ENCODE measurements around the gene EFS.

DNA sequence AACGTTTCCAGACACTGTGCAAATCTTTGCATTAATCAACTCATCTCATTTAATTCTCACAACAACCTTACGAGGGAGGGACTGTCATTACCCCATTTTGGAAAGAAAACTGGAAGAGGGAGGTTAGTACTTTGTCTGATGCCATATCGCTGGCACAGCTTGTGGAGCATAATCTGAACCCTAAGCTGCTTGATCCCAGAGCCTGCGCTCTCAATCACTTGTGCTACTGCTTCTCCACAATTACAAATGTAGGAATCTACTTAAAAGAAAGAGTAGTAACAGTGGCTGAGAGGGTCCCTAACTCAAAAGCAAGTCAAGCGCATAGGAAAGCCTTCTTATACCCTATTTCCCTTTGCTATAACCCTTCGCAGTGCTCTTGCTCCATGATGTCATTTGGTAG is 3.2 kb downstream of the EFS start:
- TF ChIP-seq POLR2AphosphoS5 (IDR thresholded peaks at IDR 0.05; ENCODE audit: low read depth, low read length) (no peak), TAF1 (IDR thresholded peaks at IDR 0.05; ENCODE audit: borderline replicate concordance, insufficient read depth, low read length) (no peak), SIN3A (IDR thresholded peaks at IDR 0.05; ENCODE audit: borderline replicate concordance, insufficient read depth, low read length) (no peak), FOXP2 (optimal IDR thresholded peaks at IDR 0.05; ENCODE audit: borderline replicate concordance, extremely low read depth, extremely low read length, insufficient read depth) (no peak)
- TF ChIP-seq, protein P1, sequence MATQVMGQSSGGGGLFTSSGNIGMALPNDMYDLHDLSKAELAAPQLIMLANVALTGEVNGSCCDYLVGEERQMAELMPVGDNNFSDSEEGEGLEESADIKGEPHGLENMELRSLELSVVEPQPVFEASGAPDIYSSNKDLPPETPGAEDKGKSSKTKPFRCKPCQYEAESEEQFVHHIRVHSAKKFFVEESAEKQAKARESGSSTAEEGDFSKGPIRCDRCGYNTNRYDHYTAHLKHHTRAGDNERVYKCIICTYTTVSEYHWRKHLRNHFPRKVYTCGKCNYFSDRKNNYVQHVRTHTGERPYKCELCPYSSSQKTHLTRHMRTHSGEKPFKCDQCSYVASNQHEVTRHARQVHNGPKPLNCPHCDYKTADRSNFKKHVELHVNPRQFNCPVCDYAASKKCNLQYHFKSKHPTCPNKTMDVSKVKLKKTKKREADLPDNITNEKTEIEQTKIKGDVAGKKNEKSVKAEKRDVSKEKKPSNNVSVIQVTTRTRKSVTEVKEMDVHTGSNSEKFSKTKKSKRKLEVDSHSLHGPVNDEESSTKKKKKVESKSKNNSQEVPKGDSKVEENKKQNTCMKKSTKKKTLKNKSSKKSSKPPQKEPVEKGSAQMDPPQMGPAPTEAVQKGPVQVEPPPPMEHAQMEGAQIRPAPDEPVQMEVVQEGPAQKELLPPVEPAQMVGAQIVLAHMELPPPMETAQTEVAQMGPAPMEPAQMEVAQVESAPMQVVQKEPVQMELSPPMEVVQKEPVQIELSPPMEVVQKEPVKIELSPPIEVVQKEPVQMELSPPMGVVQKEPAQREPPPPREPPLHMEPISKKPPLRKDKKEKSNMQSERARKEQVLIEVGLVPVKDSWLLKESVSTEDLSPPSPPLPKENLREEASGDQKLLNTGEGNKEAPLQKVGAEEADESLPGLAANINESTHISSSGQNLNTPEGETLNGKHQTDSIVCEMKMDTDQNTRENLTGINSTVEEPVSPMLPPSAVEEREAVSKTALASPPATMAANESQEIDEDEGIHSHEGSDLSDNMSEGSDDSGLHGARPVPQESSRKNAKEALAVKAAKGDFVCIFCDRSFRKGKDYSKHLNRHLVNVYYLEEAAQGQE (IDR thresholded peaks at IDR 0.05; ENCODE audit: insufficient read depth in 1 of 2, low read depth in 2 of 2, low read length in 2 of 2): no peak
